GM19452 (cell line): Measurements from ENCODE around the gene UFD1.

Experiments used
- ATAC-seq: cut with Tn5 transposase; IDR thresholded peaks from one replicate; pipeline ENCODE4 v1.9.1; 2021; ENCODE audit not compliant: unreplicated experiment

UFD1 gene

DNA sequence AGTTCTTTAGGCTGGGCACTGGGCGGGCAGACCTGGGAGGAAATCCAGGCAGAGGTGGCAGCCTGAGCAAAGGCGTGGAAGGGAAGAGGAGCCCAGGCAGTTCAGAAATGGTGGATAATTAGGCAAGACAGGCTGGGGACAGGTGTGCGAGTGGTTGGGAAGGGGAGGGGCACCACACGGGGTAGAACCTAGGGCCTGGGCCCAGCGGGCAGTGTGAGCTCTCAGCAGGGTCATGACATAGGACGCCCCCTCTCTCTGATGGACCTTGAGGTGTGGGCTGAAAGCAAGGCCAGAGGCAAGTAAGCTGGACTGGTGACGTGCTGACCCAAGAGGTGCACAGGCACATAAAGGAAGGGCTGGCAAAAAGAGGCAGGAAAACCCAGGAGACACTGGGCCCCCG lies 6.8 kb downstream of the UFD1 start:
- no peak for ATAC-seq

DNA sequence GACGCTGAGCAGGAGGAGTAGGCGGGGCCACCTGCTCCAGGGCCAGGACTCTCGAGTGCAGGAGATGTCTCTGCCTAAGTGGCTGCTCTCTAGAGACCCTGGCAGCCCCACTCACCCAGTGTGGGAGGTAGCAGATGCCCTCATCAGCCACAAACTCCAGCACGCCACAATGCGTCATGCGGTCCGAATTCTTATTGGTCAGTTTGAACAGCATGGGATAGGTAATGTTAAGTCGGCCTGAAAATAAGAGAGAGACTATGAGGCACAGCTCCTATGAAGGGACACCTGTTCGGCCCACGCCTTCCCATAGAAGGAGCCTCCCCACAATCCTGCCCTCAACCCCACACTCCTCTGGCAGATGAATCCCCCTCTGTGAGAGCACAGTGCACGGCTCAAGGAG lies 7.4 kb downstream of the UFD1 start:
- ATAC-seq, result no peak

DNA sequence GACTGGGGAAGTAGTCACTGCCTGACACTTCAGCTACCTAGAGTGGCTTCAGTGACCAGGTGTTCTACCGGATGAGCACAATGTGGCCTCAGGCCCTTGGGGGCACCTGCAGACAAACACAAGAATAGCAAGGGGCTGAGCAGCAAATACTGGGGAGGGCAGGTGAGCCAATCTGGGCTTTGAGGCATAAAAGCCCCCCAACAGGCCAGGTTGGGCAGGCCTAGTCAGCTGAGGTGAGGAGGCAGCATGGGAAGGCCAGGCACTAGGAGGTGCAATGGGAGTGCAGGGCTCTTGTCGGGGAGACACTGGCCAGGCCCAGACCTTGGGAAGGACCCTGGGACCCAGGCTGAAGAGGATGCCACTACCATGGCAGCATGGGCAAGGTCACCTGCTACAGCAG lies 9.0 kb downstream of the UFD1 start:
- ATAC-seq, result no peak

DNA sequence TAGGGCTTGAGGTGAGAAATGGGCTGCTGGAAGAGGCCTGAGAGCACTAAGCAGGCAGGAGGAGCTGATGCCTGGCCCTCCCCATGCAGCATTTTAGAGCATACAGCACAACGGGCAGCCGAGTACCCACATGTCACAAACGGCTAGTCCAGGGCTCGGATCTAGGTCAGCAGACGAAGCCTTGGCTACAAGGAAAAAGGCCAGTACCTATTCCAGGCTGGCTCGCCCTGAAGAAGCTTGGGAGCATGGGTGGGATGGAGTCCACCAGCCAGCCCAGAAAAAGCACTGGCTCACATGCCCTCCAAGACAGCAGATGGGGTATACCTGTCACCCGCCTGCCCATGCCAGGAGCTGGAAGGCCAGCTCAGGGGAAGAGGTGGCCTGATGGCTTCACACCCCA lies 9.6 kb downstream of the UFD1 start:
- no peak for ATAC-seq

DNA sequence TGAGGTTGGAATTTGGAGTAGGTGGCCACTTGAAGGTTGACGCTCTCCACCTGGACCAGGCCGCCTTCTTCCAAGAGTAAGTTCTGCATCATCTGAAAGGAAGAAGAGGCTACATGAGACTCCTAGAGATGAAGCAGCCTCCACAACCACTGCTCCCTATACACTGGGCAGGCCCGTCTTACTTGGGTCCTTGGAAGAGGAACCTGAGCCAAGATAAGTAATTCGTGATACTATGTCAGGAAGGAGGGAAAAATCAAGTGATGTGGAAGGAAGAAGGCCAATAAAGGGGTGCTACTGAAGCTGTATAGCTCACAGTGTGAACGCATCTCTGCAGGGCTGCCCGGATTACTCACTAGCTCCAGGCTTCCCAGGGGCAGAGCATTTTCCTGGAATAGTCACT lies 11.1 kb downstream of the UFD1 start:
- ATAC-seq, result no peak

DNA sequence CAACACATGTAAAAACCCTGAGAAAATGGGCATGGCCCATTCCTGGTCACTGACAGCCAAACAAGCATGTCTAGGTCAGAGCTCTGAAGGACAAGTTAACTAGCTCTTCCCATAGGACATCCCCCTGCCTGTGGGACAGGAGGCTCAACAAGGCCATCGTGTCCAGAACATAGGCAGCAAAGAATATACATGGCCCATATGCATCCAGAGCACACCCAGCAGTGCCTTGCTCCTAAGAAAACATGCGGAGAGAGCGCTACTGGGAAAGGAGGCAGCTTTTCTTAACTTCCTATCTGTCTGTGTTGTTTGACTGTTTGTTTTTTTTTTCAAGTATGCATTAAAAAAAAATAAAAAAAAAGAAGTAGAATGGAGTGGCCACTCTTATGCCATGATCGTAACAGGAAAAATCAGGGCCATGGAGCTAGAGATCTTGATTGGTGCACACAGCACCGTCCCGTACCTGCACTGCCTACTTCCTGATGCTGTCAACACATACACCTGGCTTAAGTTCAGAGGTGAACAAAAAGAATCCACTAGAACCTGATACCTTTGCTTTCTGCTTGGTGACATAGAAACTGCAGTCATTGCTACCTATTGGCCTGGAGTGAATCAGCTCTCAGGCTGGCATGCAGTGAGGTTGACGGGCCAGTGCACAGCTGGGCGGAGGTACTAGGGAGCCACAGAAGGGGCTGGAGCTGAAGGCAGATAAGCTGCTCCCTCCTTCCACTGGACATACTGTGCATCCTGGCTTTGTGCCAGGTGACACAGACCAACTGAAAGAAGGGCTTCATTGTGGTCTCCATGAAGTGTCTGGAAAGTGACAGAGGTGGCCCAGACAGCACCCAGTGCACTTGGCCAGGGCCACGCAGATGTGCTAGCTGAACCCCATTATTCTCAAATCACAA lies 11.9 kb downstream of the UFD1 start:
- no peak for ATAC-seq

DNA sequence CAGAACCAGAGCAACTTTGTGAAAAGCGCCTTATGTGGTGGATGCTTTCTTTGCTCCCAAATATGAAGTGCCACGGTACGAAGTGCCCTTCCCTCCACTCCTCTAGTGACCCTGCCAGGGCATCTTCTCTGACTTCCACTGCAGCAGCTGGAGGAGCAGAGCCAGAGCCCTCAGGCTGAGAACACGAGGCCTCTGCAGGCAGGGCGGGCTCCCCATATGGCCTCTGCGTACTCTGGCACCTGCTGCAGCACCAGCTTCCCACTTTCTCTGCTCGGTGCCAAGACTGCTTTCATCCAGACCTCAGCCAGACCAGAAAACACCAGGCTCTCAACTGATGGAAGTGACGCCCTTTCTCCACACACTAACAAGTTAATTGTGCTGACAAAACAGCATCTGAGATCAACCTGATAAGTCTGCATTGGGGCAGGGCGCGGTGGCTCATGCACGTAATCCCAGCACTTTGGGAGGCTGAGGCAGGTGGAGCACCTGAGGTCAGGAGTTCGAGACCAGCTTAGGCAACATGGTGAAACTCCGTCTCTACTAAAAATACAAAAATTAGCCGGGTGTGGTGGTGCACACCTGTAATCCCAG lies 12.8 kb downstream of the UFD1 start:
- no peak for ATAC-seq

DNA sequence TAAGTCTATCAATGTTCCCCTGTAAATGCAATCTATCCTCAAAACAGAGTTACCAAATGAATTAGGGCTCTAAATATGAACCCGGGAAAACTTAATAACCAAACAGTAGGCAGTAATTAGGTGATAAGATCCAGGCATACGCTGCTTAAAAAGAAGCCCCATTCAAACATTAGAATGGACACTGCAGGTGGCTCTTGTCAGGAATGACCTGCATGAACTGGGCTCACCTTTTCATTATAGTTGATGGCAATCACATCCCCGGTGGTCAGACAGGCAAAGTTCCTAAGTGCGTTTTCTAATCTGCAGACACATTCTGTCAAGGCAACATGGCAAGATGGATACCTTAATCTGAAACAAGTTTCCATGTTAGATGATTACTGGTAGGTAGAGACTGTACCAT lies 14.0 kb downstream of the UFD1 start:
- ATAC-seq, result no peak

DNA sequence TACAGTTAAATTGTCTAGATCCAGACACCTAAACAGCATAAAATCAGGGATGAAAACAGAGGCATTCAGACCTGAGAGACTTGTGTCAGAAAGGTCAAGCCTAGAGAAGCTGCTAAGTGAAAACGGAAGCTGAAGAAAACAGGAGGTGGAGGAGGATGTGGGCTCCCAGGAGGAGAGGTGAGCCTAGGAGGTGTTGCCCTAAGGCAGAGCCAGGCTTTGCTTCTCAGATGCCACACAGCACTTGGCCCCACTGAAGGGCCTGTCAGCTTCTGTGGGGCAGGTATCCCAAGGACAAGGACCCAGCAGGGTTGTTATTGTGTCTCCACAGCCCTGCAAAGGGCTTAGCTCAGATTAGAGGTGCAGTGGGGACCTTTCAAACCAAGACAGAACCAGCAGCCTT lies 14.4 kb downstream of the UFD1 start:
- no peak for ATAC-seq

DNA sequence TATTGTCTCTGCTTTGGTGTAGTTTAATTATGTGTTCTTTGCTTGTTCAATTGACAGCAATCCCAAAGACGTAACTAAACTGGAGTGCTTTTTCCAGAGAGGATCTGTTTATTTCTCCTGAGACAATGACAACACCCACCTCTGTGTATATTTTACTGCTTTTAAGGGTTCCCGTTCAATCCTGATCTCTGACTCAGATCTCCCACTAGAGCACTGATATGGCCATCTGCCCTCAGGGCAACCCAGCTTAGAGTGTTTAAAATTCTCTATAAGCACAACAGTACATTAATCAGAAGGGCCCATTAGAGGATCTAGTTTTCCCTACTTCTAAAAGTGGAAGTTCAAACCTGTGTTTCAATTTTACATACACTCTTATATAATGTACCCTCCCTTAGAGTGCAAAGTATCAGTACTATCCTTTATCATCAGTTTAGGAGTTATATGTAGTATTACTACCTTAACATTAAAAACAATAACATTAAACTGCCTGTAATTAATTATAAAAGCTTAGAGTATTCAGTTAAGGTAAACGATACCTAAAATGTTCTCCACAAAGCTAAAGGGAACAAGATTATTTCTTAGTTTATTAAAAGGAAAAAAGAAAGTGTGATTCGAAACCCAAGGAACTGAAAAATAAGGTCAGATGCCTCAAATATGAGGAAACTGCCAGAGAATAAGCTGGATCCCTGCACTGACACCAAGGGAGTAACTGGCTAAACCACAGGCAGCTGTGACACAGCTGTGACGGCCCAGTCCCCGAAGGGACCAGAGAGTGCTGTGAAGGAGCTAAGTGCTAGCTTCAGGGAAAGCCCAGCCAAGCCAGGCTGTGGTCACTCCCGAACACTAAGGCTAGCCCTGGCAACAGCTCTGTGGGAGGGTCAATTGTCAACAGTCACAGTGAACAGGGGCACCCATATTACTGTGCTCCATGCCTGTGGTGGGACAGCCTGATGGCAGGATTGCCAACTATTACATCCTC lies 15.2 kb downstream of the UFD1 start:
- no peak for ATAC-seq

DNA sequence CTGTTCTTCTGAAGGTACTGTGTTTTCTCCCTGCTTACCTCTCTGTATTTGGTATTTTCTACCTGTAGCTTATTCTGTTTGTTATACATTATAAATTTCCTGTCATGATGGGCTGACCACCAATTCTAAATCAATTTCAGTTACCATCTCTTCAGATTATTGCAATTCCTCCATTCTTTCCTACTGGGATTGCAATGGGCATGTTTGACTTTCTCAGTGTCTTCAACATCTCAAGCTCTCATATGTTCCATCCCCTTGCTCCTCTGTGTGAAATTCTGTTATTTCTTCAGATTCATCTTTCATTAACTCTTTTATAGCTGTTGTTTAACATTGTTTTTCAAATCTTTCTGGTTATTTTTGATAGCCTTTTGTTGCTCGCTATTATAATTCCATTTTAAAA lies 16.0 kb downstream of the UFD1 start:
- ATAC-seq, result no peak

DNA sequence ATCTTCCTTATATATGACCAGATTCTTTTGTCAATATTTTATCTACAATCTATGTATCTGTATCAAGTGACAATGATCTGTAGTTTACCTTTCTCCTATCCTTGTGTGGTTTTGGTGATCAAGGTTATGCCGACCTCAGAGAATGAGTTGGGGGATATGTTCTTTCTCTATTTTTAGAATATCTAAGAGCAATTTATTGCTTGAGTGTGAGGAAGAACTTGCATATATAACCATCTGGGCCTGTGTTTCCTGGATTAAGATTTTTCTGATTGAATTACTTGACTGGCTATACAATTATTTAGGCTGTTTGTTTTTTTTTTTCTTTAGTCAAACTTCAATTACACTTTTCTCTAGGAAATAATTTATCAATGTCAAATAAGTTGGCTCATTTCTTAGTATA lies 17.5 kb downstream of the UFD1 start:
- ATAC-seq, result no peak

DNA sequence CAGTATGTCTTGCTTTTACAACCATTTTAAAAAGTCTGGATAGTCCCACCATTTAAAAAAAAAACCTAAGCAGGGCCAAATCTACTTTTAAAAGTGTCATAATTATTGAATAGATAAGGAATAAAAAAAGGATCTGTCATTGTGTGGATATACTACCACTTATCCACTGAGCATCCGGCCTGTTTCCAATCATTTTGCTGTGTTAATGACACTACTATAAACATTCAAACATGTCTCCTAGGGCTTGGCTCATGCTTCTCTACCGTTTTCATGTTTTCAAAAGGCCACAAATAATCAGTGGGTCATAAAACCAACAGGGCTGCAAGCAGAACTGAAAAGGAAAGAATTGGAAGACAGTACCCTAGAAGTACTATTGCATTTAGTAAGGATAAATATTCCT lies 19.0 kb downstream of the UFD1 start:
- ATAC-seq, result no peak

DNA sequence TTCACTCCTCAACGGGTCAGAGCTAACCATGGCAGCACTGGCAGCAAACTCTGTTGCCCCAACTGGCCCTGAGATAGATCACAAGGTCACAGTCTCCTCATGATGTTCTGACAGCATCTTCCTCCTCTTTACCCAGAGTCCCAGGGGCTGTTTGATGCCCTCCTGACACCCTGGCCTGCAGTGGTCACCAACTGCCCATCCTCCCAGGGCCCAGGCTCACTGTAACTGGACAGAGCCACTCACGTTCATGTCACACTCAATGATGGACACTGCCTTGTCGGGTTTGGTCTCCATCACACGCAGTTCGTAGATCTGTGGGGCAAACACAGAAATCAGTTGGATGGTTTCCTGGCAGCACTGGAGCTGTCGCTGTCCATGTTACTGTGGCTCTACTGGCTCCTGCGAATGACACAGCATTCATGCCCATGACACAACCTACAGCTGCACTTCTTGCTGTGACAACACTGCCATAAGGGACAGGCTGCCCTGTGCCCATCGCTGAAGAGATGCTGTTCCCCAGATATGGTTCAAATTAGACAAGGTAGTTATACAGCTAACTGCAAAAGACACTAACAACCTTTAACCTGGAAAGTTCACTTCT lies 21.1 kb downstream of the UFD1 start:
- ATAC-seq, result no peak

DNA sequence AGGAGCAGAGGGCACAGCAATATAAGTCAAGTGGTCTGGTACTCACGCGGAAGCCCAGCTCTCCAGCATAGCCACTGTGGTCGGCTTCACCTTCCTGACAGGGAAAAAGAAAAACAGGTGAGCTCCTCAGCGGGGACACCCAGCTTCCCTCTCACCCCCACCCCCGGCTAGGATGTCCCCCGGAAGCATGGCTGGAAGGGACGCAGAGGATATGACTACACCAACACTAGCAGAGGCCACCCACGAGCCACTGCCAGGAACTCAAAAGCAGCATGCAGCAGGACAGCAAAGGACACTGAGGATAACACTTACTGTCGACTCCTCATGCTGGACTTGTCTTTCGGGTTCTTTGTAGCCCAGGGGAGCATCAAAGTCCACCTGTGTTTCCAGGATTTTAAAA lies 22.5 kb downstream of the UFD1 start:
- no peak for ATAC-seq

DNA sequence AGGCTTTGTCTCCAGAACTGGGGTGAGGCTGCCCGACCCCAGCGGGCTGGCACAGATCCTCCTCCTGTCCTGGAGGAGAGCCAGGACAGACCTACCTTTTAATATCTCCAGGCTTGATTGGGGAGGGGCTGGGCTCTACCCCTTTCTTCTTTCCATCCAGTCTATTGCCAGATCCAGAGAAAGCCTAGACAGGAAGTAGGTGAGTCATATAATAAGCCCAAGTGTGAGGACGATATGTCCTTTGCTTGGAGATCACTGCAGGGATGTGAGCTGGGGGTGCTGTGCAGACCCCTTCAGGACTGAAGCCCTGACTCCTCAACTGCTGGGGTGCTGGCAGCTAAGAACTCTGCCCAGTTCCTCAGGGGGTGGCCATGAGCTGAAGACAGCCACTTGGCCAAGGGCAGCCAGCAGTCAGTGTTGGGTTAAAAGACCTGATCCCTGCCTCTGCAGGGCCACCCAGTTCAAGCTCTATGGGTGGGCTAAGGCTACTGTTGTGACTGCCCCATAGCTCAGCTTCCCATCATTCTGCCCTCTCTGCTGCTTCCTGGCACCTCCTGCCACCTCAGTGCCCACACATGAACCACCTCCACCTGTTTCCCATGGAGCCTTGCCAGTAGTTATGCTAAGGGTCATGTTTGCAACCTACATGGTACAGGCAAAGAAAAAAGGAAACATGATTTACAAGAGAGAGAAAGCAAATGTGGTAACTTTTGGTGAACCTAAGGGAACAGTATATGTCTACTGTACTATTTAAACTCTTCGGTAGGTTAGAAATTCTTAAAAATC lies 23.2 kb downstream of the UFD1 start:
- ATAC-seq, result no peak

DNA sequence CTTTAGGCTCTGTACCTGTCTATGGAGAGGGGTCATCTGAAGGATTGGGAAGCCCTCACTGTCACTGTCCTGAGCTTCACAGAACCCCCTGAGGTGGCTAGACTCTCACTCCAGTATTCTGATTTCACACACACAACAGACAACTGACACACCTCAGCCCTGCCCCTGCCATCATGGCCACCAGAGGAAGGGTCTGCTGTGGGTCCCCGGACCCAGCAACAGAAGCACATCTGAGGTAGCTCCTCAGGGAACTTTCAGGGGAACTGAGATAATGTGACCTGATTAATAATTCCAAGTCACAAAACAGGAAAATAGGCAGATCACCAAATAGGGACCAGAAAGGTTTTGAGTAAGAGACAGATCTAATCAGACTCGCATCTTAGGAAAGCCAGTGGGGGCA lies 24.0 kb downstream of the UFD1 start:
- no peak for ATAC-seq

DNA sequence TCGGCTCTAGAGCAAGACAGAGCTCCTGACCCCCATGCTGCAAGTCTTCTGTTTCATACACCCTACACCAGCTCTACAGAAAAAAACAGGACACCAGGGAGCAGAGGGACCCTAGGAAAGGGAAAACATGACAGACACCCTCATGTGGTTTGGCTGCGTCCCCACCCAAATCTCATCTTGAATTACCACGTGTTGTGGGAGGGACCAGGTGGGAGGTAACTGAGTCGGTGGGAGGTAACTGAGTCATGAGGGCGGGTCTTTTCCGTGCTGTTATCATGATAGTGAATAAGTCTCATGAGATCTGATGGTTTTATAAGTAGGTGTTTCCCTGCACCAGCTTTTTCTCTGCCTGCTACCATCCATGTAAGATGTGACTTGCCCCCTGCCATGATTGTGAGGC lies 24.8 kb downstream of the UFD1 start:
- ATAC-seq, result no peak

DNA sequence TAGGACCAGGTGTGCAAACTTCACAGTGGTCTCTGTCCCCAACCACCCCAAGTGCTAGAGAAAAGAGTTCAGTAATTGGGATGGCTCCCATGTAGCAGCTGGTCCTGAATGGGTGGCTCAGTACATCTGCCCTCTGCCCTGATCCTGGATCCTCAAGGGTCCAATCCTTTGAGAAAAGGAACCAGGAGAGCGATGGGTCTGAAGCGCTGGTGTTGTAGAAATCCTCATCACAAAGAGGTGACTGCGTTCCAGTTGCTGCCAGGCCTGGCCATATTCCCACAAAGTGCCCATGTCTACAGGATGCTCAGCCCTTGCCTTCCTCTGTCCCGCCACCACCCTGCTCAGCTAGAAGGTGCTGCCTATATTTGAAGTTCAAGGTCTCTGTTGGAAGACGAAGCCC lies 25.3 kb downstream of the UFD1 start:
- ATAC-seq, result no peak

DNA sequence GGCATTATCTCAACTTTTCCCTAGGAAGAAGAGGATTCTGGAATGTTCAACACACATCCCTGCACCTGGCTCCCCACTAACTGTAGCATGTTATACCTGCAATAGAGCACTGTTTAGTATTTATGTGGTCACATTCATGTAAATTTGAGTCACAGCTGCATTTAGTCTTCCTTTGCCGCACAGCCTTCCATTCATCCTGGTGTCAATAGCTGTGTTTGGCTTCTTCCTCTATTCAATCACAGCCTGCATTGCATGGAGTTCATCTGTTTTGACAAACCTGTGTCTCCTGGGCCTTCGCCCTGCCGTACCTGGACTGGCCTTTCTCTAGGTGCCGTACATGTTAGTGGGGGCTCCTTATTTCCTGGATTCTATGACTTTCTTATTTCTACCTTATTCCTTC lies 27.4 kb downstream of the UFD1 start:
- ATAC-seq, result no peak
